ENCODE measurements around the gene NANOS1. TPM values are rescaled to one million over a fixed set of nuclear protein-coding genes. Genes with fewer than 3 reads are reported as not detected.

Gene NANOS1
- total RNA-seq, 4 donors from 2014 or later, result 16.5 to 25.0 (median 20.4) TPM

DNA sequence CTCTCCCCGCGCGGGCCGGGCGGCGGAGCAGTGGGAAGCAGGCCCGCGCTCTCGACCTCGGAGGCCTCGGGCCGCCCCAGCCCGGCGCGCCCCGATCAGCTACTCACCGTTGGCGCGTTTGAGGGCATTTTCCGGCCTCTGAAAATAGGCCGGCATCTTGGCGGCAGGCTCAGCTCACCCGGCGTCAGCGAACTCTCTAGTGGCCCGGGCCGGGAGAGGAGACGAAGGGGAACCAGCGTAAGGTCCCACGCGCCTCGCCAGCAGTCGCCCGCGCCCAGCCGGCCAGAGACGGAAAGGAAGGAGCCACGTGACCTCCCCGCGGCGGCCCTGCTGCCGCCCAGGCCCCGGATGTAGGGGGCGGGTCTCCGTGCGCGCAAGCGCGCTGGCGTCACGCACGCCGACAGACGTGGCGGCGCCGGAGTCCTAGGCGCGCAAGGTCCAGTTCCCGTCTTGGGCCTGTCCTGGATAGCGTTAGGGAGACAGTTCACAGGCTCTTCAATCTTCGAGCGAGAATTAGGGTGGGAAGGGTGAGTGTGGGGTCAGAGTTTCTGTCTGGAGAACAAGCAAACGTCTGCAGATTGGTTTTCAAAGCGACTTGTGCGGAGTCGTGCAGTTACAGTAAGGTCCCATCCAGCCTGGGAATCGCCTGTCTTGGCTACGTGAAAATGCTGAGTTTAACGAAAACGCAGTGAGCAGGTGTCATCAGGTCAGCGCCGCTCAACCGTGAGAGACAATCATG is 51.2 kb downstream of the NANOS1 start, which contains the start of gene EIF3A:
Gene EIF3A, minus strand, starts transcription at position 297 of the 739 bp plus-strand sequence. Its CDS starts 141 bp downstream, at position 156.
- TF ChIP-seq, protein P1, sequence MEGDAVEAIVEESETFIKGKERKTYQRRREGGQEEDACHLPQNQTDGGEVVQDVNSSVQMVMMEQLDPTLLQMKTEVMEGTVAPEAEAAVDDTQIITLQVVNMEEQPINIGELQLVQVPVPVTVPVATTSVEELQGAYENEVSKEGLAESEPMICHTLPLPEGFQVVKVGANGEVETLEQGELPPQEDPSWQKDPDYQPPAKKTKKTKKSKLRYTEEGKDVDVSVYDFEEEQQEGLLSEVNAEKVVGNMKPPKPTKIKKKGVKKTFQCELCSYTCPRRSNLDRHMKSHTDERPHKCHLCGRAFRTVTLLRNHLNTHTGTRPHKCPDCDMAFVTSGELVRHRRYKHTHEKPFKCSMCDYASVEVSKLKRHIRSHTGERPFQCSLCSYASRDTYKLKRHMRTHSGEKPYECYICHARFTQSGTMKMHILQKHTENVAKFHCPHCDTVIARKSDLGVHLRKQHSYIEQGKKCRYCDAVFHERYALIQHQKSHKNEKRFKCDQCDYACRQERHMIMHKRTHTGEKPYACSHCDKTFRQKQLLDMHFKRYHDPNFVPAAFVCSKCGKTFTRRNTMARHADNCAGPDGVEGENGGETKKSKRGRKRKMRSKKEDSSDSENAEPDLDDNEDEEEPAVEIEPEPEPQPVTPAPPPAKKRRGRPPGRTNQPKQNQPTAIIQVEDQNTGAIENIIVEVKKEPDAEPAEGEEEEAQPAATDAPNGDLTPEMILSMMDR (IDR thresholded peaks at IDR 0.05), result no peak
- peak; percentile 78 to 97 for TF ChIP-seq POLR2A (IDR thresholded peaks at IDR 0.05)
- no peaks in the 10 kb centered on the region for H3K36me3 ChIP-seq
- peak within 1 kb of the TSS; percentile 95 to 99 (median 97) for H3K27ac ChIP-seq
- no peaks in the 10 kb centered on the region for H3K27me3 ChIP-seq
- H3K9me3 ChIP-seq, result no peaks in the 10 kb centered on the region
- intact Hi-C loops (cut with DNase I), result no loop called here
- WGBS, 2 donors, result 0 to 1% methylated on average over 13 to 28 of the region's 74 CpGs
- DNase-seq, result peak; percentile 90 to 91
- H3K4me3 ChIP-seq (replicated peaks in 1 of 3), result peak within 1 kb of the TSS; percentile 54 to 73 (median 63)
- peaks cover 26 to 30% of the 10 kb centered on the region in 2 donors for H3K4me1 ChIP-seq

Small RNA genes lying within 50 kb of the gene (small RNA-seq; reads per million reads assigned to genes)
- gene RF00413 (not detected), gene SNORA19 (0.47 reads per million)

Other genes with a start within 250 kb of the NANOS1 start
- gene EIF3A, start 51.1 kb downstream of the NANOS1 start, total RNA-seq, result 100 to 1,000 TPM in 2 of 4 donors, 10 to 100 TPM in 2; 85.6 to 113 (median 102) TPM
- 10 to 100 TPM; 46.4 to 55.3 (median 53.1) TPM for gene DENND10, start 74.4 kb downstream of the NANOS1 start, total RNA-seq
- 10 to 100 TPM; 17.8 to 88.3 (median 36.3) TPM for gene SFXN4, start 136.0 kb downstream of the NANOS1 start, total RNA-seq
- gene PRDX3, start 149.1 kb downstream of the NANOS1 start, total RNA-seq, result 100 to 1,000 TPM; 137 to 299 (median 243) TPM
- 10 to 100 TPM in 3 of 4 donors, 1 to 10 TPM in 1; 9.2 to 27.3 (median 15.0) TPM for gene GRK5, start 177.9 kb downstream of the NANOS1 start, total RNA-seq